ENCODE results near the gene GMNN. TPM values are rescaled to one million over a fixed set of nuclear protein-coding genes. Genes with fewer than 3 reads are reported as not detected.

Gene GMNN
- total RNA-seq, 1 experiment from 2014 or later: 44.6 TPM

GRCh38 chr6:24766680-24767462 is 7.9 kb upstream of the GMNN start:
- H3K27ac ChIP-seq (ENCODE audit: low read length): no peak overlapping the region
- H2AFZ ChIP-seq (ENCODE audit: low read length): peak overlapping the region; percentile 57
- peak; percentile 75 for ATAC-seq
- no peaks in the 10 kb centered on the region for H3F3A ChIP-seq (ENCODE audit: low read length, unreplicated experiment)
- H3K4me3 ChIP-seq (ENCODE audit: low read length): no peak overlapping the region
- no peaks in the 10 kb centered on the region for H4K20me1 ChIP-seq (ENCODE audit: low read length)
- DNase-seq: peak; percentile 62
- no peaks in the 10 kb centered on the region for H3K9me2 ChIP-seq (replicated peaks; ENCODE audit: low read length)
- H3K9ac ChIP-seq (ENCODE audit: low read length): no peak overlapping the region
- H3K27me3 ChIP-seq (ENCODE audit: low read length): no peaks in the 10 kb centered on the region
- TF ChIP-seq EZH2 (IDR thresholded peaks at IDR 0.05; ENCODE audit: low read length, unreplicated experiment): no peak
- peak; percentile 84 for TF ChIP-seq CTCF (conservative IDR thresholded peaks at IDR 0.05; ENCODE audit: low read depth, low read length)
- ChIA-PET CTCF (interaction anchor here (0.6 kb wide), 2 partner anchors 186 to 244 kb away, joined by 3 read pairs; no protein-coding TSS in a partner anchor), POLR2A (ENCODE audit: unreplicated experiment) (no interaction called here)
- H3K4me1 ChIP-seq (ENCODE audit: insufficient read depth, low read length): no peaks in the 10 kb centered on the region
- BruUV-seq (replicated peaks): no TSS peak
- intact Hi-C loops (cut with micrococcal nuclease): loop anchor here (1.0 to 2.0 kb wide), 5 partner anchors 46 to 242 kb away; no protein-coding TSS in a partner anchor
- no peaks in the 10 kb centered on the region for H3K9me3 ChIP-seq (ENCODE audit: low read length)
- H3K4me2 ChIP-seq (ENCODE audit: low read length): peak overlapping the region; percentile 54
- H3K79me2 ChIP-seq (ENCODE audit: low read length): no peaks in the 10 kb centered on the region
- no peaks in the 10 kb centered on the region for H3K36me3 ChIP-seq (ENCODE audit: low read depth, low read length)

GRCh38 chr6:24768361-24768760 is 6.4 kb upstream of the GMNN start:
- Histone ChIP-seq H3F3A (ENCODE audit: low read length, unreplicated experiment) (no peaks in the 10 kb centered on the region), H2AFZ (ENCODE audit: low read length) (no peak overlapping the region), H3K27ac (ENCODE audit: low read length) (no peak overlapping the region), H3K4me3 (ENCODE audit: low read length) (no peak overlapping the region), H3K4me2 (ENCODE audit: low read length) (no peak overlapping the region), H3K9me2 (replicated peaks; ENCODE audit: low read length) (no peaks in the 10 kb centered on the region), H3K36me3 (ENCODE audit: low read depth, low read length) (no peaks in the 10 kb centered on the region), H3K79me2 (ENCODE audit: low read length) (no peaks in the 10 kb centered on the region), H3K9ac (ENCODE audit: low read length) (no peak overlapping the region), H3K9me3 (ENCODE audit: low read length) (no peaks in the 10 kb centered on the region), H4K20me1 (ENCODE audit: low read length) (no peaks in the 10 kb centered on the region), H3K4me1 (ENCODE audit: insufficient read depth, low read length) (no peaks in the 10 kb centered on the region), H3K27me3 (ENCODE audit: low read length) (no peaks in the 10 kb centered on the region)
- intact Hi-C loops (cut with micrococcal nuclease): no loop called here
- BruUV-seq (replicated peaks): no TSS peak
- no peak for DNase-seq
- CTCF ChIA-PET: no interaction called here
- TF ChIP-seq CTCF (conservative IDR thresholded peaks at IDR 0.05; ENCODE audit: low read depth, low read length) (no peak), EZH2phosphoT487 (IDR thresholded peaks at IDR 0.05; ENCODE audit: borderline replicate concordance, low read length) (no peak), EZH2 (IDR thresholded peaks at IDR 0.05; ENCODE audit: low read length, unreplicated experiment) (no peak)
- ATAC-seq: no peak
- POLR2A ChIA-PET (ENCODE audit: unreplicated experiment): no interaction called here

GRCh38 chr6:24775520-24776058 is 852 bp downstream of the GMNN start:
- H3F3A ChIP-seq (ENCODE audit: low read length, unreplicated experiment): no peaks in the 10 kb centered on the region
- H3K4me1 ChIP-seq (ENCODE audit: insufficient read depth, low read length): peaks cover 32% of the 10 kb centered on the region
- peaks cover 40% of the 10 kb centered on the region for H4K20me1 ChIP-seq (ENCODE audit: low read length)
- H3K4me3 ChIP-seq (ENCODE audit: low read length): peak overlapping the region; percentile 97
- peak overlapping the region; percentile 98 for H3K9ac ChIP-seq (ENCODE audit: low read length)
- POLR2A ChIA-PET (ENCODE audit: unreplicated experiment): interaction anchor here (0.6 kb wide), 1 partner anchor 30 kb away, joined by 7 read pairs; no protein-coding TSS in a partner anchor
- no TSS peak for BruUV-seq (replicated peaks)
- peak overlapping the region; percentile 93 for H3K4me2 ChIP-seq (ENCODE audit: low read length)
- peak; percentile 41 for DNase-seq
- CTCF ChIA-PET: no interaction called here
- peak; percentile 4 for ATAC-seq
- peak overlapping the region; percentile 93 for H2AFZ ChIP-seq (ENCODE audit: low read length)
- TF ChIP-seq CTCF (conservative IDR thresholded peaks at IDR 0.05; ENCODE audit: low read depth, low read length) (no peak), EZH2phosphoT487 (IDR thresholded peaks at IDR 0.05; ENCODE audit: borderline replicate concordance, low read length) (no peak), EZH2 (IDR thresholded peaks at IDR 0.05; ENCODE audit: low read length, unreplicated experiment) (no peak)
- peak overlapping the region; percentile 89 for H3K27ac ChIP-seq (ENCODE audit: low read length)
- intact Hi-C loops (cut with micrococcal nuclease): loop anchor here (2.0 to 10.0 kb wide), 3 partner anchors 55 to 295 kb away; no protein-coding TSS in a partner anchor
- peaks cover 20% of the 10 kb centered on the region for H3K36me3 ChIP-seq (ENCODE audit: low read depth, low read length)
- no peaks in the 10 kb centered on the region for H3K9me2 ChIP-seq (replicated peaks; ENCODE audit: low read length)
- no peaks in the 10 kb centered on the region for H3K27me3 ChIP-seq (ENCODE audit: low read length)
- peaks cover 58% of the 10 kb centered on the region for H3K79me2 ChIP-seq (ENCODE audit: low read length)
- H3K9me3 ChIP-seq (ENCODE audit: low read length): no peaks in the 10 kb centered on the region
